HG03439 (cell line): Measurements from ENCODE around the gene EPHA2.
"Not testable (repeated sequence)": the region's sequence is repeated elsewhere in the genome, so short reads cannot be mapped to it uniquely, and the experiment has no call there.

Experiments
- ATAC-seq: cut with Tn5 transposase; IDR thresholded peaks from one replicate; pipeline ENCODE4 v1.9.1; 2021; ENCODE audit warnings: mild to moderate bottlenecking, moderate library complexity; ENCODE audit not compliant: unreplicated experiment

Gene EPHA2

DNA sequence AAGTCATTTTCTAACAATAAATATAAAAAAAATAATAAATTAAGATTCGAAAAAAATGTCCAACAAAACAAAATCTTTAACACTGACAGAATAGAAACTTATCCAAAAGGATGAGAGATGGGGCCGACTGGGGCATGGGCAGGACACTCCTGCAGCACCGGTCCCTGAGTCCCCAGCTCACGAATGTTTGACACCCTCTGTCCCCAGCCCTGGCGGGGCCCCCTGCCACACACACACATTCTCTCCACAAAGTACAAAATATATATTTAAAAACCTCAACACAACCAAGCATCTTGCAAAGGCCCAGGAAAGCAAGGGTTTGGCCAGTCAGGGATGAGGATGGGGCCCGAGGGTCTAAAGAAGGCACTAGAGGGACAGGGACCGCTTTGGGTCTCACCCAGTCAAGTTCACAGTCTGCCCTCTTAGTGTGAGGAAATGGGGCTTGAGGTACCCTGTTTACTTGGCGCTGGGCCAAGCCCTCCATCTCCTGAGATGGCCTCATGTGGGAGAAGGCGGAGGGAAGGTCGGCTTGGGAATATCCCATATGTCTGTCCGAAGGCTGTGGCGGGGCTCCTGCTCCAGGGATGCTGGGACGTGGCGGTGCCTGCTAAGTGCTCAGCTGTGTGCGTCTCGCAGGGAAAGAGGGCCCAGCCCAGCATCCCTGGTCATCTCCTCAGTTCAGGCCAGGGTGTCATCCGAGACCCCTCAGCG lies 31.3 kb downstream of the EPHA2 start:
- ATAC-seq: no peak

DNA sequence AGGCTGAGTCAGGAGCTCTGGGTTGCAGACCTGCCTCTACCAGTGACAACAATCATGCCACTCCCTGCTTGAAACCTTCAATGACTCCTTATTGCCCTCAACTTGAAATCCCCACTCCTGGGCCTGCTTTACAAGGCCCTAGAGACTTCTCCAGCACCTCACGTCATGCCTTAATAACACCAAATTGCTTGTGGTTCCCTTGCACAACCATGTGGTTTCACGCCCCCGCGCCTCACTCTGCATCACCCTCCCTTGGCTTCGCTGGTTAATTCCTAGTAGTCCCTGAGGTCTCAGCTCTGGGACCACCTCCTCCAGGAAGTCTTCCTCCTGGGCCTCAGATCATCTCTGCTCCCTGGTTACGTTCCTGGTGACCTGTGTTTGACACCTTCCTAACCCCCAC lies 33.0 kb downstream of the EPHA2 start:
- no peak for ATAC-seq

DNA sequence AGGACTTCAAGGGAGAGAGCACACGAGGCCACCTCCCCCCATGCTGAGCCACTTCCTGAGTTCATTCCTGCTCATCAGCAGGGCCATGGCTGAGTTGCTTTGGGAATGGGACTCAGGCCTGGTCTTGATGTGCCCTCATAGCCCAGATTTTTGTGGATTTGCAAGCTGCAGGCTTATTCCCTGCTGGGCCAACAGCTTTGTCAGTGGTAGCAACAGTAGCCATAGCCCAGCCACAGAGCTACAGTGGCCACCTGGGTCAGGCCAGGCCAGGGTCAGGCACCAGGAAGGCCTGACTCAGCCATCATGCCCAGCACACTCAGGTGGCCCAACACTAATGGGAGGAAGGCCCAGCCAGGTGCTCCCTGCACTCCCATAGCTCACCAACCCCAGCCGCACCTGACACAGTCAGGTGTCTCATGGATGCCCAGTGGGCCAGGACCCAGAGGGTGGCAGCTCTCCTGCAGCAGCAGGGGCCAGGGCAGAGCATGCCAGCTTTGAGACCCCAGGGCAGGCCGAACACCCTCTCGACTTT lies 33.5 kb downstream of the EPHA2 start:
- ATAC-seq: no peak

DNA sequence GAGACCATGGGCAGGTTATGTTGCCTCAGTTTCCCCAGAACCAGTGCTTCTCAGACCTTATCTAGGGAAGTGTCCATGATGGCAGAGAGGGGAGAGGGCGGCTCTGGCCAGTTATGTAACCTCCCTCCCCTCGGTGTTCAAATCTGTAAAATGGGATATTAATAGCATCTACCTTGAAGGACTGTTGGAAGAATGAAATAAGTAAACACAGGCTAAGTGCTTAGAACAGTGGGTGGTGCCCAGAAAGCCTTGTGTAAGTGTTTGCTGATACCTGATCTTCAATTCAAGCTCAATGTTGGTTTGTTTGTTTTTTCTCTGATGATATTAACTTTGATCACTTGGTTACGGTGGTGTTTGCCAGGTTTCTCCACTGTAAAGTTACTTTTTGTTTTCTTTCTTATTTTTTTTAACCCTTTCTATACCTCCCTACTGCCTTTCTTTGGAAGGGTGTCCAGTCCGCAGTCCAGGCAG lies 34.9 kb downstream of the EPHA2 start:
- ATAC-seq: no peak

DNA sequence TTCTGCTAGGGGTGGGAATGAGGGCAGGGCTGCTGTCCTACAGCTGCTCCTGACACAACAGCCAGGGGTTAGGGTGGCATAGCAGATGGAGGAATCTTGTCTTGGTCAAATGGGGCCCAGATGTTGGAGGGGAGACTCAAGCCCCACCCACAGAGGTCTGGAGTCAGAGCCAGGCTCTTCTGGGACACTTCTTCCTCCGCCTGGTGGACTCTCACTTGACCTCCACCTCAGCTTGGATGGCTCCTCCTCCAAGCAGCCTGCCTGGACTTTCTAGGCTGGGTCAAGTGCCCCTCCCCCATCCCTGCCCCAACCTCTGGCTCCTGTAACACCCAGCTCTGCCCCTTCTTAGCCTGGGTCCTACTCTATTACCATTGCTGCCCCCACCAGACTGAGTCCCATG lies 35.5 kb downstream of the EPHA2 start:
- no peak for ATAC-seq

DNA sequence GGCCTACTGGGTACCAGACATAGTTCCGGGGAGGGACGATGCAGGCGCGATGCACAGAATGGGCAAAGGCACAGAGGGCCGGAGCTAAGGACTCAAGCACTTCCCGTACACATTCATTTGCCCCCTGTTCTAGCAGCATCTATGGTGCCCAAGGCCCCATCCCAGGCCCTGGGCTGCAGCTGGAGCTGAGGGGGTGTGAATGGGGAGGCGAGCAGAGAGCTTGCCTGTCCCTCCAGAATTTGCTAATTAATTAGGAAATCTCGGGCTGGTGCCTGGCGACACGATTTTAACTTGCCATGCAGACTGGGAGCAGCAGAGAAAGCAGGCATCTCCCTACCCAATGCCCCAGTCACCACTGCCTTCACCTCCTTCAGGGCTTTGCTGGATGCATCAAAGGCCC lies 35.9 kb downstream of the EPHA2 start:
- no peak for ATAC-seq

DNA sequence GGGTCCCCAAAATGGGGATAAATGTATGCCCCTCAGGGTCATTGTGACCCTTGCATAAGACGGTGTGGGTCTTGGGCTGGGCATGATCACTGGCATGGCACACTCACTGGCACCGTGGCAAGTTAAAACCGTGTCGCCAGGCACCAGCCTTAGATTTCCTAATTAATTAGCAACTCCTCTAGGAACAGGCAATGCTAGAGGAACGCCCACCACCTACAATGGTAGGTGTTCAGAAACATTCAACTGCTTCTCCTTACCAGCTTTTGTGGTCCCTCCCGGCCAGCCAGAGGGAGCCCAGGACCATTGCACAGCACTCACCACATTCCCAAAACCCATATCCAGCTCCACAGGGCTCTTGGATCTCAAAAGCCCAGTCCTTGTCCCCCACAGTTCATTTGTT lies 36.4 kb downstream of the EPHA2 start:
- no peak for ATAC-seq

DNA sequence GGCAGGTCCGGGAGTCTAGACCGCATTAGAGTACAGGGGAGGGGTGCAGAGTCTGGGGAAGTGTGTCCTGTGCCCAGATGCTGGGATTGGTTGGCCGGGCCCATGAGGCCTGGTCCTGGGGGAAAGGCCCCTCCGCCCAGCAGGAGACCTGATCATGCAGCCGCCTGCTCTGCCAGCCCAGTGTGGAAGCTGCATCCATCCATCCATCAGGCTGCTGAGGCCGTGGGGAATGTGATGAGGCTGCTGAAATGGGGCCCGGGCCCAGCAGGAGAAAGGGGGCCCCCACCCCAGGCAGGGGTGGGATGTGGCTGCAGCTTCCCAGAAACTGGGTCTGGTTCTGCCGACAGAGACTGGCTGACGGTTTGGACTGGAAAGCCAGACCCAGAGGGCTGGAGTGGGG lies 37.2 kb downstream of the EPHA2 start:
- ATAC-seq: no peak

DNA sequence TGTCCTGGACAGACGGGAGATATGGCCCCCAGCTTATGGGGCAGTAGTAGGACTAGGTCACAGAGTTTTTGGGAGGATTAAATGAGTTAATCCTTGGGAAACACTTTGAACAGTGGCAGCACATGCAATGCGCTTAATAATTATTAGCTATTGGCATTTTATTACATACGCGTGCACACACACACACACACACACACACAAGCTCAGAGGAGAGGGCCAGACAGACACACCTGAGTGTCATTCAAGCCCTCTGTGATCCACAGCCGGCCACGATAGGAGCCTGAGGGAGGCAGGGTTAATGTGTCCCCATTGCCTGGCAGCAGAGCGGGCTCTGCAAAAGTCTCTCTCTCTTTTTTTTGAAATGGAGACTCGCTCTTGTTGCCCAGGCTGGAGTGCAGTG lies 37.9 kb downstream of the EPHA2 start:
- no peak for ATAC-seq

DNA sequence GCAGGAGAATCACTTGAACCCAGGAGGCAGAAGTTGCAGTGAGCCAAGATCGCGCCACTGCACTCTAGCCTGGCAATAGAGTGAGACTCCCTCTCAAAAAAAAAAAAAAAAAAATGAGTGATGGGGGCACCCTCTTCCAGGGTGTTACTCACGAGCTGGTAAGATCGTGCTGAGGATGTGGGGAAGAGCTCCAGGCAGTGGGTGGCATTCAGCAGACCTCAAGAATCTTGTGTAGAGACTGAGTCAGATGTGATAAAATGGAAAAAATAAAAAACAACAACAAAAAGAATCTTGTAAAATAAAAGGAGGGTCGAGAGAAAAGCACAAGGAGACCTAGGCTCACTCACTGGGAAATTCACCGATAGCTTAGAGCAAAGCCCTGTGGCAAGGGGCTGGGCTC lies 38.5 kb downstream of the EPHA2 start:
- ATAC-seq: no peak

DNA sequence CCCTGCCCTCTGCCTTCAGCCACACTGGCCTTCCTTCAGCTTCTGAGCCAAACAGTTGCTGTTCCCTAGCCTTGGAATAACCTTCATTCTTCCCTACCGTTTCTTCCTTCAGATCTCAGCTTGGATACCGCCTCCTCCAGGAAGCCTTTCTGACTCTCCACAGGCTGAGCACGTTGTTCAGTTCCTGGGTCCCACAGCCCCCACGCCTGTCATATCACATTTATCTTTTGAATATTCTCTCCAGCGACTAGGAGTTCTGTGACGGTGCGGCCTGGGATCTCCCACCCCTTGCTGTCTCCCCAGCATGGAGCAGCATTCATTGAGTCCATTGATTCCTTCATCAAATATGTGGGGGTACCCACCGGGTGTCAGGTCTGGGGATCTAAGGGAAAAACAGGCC lies 39.2 kb downstream of the EPHA2 start:
- ATAC-seq: no peak

DNA sequence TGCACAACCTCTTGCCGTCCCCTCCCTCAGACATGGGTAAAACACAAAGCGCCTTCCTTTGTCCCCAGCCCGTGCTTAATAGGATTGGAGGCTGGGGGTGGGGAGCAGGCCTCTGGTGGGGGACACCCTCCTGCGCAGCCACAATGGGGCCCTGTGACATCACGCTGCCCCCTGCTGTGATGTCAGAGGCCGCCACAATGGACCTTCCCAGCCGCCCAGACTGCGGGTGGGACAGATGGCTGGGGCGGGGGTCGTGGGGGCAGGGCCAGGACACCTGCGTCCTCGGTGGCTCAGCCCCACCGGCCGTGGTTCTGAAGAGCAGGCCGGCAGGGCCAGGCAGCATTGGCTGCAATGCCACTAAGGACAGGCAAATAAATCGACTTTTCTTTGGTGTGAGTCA lies 39.9 kb downstream of the EPHA2 start:
- no peak for ATAC-seq

DNA sequence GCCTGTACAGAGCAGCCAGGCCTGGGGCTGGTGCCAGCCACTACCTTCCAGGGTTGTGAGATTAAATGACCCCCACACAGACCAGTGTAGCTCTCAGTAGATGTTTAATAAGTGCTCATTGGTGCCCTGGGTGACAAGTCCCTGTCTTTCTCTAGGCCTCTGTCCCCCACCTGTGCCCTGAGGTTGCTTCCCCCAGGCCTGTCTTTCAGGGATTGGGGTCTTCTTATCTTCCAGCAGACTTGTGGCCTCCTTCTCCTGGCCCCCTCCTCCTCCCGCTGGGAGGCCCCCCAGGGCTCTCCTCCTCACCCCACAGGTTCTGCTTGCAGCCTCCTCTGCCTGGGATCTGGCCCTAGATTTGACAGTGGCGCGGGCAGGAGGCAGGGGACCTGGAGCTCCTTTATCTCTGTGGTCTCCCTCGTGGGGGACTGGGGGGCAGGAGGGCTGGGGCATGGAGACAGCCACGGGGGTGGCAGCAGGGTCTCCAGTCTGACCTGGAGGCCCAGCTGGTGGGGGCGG lies 40.3 kb downstream of the EPHA2 start:
- ATAC-seq: no peak

DNA sequence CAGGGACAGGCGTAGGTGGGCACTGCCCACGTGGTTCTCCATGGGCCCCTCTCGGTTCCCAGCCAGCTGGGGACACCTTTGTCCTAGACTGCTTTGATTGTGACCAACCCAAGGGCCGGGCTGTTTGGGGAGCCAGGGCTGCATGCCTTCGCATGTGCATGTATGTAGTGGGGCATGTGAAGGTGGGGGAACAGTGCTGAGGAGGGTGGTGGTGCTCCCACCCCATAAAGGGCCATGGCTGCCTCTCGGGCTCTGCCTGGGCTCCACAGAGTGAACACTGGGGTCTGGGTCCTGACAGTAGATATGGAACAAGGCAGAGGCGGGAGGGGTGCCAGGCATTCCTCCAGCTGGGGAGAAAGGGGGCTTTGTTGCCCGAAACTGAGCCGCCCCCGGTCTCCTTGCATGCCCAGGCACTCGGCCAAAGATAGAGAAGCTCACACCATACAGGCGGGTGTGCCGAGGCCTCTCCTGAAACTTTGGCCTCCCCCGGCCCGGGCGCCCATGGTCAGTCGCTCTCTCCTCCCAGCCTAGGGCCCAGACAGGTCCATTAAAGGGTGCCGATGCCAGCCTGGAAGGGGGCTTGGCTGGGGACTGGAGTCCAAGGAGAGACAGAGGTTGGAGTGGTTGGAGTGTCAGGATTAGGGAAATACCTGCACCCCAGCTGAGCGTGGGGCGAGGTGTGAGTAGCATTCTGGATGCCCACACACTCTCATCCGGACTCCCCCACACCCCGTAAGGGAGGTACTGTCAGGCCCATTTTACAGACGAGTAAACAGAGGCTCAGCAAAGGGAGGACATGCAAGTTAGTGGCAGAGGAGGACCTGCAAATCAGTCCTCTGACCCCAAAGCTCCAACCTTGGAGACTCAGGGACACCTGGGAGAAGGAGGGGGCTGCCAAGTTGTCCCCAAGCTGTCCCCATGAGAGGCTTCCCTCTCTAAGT lies 41.1 kb downstream of the EPHA2 start:
- ATAC-seq: no peak

DNA sequence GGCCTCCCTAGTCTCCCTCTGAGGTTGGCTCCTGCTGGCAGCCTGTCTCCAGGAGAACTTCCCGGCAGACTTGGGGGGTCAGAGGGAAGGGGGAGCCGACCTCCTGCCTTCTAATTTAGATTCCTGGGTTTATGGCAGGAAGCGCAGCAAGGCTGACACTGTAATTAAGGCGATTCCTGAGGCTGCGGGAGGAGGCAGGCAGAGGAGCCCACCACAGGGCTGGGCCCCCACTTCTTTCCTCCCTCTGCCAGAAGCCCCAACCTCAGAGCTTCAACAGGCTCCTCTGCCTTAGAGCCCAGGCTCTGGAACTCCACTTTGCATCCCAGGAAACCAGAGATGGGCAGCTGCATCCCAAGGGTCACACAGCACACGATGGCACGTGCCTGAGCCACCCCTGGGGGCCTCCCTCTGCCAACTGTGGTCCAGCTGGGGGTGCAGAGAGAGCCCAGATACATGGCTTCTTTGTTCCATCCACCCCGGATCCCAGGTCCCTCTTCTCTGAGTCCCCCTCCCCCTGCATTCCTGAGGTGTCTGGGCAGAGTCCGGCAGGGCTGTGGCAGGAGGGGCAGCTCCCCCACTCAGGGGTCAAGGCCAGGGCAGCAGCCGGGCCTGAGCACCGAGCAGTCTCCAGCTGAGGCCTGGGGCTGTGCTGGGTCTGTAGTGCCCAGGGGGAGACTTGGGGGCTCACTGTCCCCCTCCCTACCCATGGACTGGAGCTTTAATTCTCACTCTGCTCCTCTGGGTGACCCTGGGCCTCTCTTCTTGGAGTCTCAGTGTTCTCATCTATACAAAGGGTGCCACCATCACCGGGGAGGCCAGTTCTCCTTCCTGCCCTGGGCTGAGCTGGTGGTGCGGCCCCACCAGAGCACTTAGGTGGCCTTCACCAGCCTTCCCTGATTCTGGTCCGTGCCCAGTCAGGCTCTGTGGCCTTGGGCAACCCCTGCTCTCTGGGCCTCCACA lies 43.0 kb downstream of the EPHA2 start:
- ATAC-seq: no peak

DNA sequence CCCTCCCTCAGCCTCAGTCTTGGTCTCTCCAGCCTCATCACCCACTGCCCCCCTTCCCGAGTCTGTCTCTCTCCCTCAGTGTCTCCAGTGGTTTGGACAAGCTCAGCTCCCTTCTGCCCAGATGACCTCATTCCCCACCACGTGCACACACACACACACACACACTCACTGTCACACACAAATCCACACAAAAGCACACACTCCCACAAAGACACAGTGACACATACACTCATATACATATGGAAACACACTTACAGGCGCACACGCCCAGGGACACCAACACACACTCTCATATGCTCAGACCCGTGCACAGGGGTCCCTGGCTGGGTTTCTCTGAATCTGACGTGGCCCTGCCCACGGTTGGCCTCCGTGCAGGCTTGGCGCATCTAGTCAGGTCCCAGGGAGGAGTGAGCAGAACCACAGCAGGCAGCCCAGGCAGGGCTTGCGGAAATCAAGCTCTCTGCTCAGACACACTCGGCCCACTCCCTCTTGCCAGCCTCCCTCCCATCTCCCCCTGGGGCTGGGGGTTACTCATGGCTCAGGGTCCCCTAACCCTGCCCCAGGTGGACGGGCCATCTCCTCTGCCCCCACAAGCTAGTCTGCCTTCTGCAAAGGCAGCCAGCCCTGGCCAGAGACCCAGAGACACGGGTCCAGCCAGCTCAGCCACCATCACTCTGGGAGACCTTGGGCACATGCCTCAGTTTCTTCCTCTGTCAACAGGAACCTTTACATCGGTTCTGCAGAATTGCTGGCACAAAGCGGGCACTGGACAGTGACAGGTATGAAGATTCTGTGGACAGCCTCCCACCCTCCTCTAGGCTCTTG lies 43.9 kb downstream of the EPHA2 start:
- ATAC-seq: no peak

DNA sequence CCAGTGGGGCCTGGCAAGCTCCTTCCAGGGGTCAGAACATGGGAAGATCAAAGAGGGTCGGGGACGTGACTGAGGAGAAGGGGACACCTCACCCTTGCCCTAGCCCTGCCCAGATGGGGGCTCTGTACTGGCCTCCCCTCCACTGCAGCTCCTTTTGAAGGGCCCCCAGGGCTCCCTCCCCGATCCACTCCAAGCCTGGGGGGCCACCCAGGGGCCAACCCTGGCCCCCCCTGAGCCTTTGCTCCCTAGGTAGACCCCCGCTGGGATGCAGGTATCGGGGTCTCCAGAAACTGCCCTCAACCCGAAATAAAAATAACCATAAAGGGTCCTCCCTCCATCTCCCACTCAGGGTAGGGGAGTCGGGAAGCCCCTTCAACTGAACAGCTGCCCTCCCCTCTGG lies 45.0 kb downstream of the EPHA2 start:
- no peak for ATAC-seq

DNA sequence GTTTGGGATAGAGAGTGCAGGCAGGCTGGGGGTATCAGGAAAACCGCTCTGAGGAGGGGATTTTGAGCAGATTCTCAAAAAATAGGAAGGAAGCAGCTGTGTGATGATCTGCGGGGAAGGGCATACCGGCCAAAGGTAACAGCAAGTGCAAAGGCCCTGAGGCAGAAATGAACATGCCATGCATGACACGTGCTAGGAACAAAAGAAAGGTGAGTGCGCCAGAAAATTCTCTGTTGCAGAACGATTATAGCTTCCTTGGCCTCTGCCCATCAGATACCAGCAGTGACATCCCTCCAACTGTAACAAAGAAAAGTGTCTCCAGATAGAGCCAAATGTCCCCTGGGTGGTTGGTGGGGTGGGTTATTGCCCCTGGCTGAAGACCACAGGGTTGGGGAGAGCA lies 45.4 kb downstream of the EPHA2 start:
- no peak for ATAC-seq

DNA sequence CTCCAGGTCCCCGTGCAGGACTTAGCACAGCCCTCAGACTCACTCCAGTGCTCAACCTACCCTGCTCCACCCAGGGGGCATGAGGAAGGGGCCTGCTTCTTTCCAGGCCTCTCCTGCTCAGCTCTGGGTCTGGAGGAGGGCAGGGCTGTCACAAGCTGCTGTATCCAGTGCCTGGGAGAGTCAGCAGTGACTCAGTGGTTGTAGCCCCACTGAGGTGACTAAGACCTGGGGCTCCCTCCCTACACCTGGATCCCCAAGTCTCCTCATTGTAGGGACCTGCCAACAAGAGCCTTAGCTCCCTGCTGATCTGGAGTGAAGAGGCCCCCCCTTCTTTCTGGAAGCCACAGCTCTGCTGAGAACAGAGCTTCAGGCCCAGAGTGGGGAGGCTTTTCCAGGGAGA lies 46.3 kb downstream of the EPHA2 start:
- ATAC-seq: no peak

DNA sequence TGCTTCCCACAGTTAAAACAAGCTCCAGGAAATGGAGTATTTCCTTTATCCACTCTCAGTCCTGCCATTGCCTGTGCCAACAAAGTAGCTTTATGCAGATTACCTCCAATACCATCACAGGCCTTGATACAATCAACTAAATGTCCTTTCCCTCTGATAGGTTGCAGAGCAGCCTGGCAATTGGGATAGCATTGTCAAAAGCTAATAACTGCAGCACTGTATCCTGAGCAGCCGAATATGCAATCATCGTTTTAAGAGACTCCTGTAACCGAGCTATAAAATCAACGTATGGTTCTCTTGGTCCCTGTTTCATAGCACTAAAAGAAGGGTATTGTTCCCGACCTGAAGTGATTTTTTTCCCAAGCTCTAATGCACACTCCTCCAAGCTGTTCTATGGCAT lies 48.8 kb downstream of the EPHA2 start:
- not testable (repeated sequence) for ATAC-seq
